GM18861 (cell line): ENCODE results near the gene ZNF423.

Experiments used
- ATAC-seq: cut with Tn5 transposase; IDR thresholded peaks from one replicate; pipeline ENCODE4 v1.9.1; 2021; ENCODE audit not compliant: unreplicated experiment

The ZNF423 gene

GRCh38 chr16:49617016-49617629 lies 238.8 kb downstream of the ZNF423 start:
- ATAC-seq, result no peak

- ATAC-seq, result no peak
These were observed 240.3 kb downstream of the ZNF423 start for GRCh38 chr16:49615576-49615975.

- no peak for ATAC-seq
These were observed 244.9 kb downstream of the ZNF423 start for GRCh38 chr16:49610983-49611382.

- no peak for ATAC-seq
These were observed 247.1 kb downstream of the ZNF423 start for GRCh38 chr16:49608779-49609178.

- no peak for ATAC-seq
These were observed 247.8 kb downstream of the ZNF423 start for GRCh38 chr16:49608098-49608497.

- ATAC-seq, result no peak
These were observed 250.2 kb downstream of the ZNF423 start for GRCh38 chr16:49605536-49606254.

- no peak for ATAC-seq
These were observed 251.3 kb downstream of the ZNF423 start for GRCh38 chr16:49604602-49605001.

GRCh38 chr16:49603956-49604355 lies 252.0 kb downstream of the ZNF423 start:
- no peak for ATAC-seq

GRCh38 chr16:49602976-49603310 lies 253.0 kb downstream of the ZNF423 start:
- no peak for ATAC-seq

GRCh38 chr16:49602201-49602975 lies 253.5 kb downstream of the ZNF423 start:
- no peak for ATAC-seq

- ATAC-seq, result no peak
These were observed 254.3 kb downstream of the ZNF423 start for GRCh38 chr16:49601576-49601975.

GRCh38 chr16:49600976-49601375 lies 254.9 kb downstream of the ZNF423 start:
- ATAC-seq, result no peak

GRCh38 chr16:49600536-49600935 lies 255.4 kb downstream of the ZNF423 start:
- ATAC-seq, result no peak

- no peak for ATAC-seq
These were observed 256.2 kb downstream of the ZNF423 start for GRCh38 chr16:49599704-49600103.

- ATAC-seq, result no peak
These were observed 256.6 kb downstream of the ZNF423 start for GRCh38 chr16:49599281-49599680.

GRCh38 chr16:49598383-49599170 lies 257.3 kb downstream of the ZNF423 start:
- no peak for ATAC-seq

- ATAC-seq, result no peak
These were observed 258.1 kb downstream of the ZNF423 start for GRCh38 chr16:49597796-49598195.

GRCh38 chr16:49596648-49597291 lies 259.1 kb downstream of the ZNF423 start:
- ATAC-seq, result no peak

- no peak for ATAC-seq
These were observed 259.8 kb downstream of the ZNF423 start for GRCh38 chr16:49596068-49596467.

GRCh38 chr16:49594685-49595498 lies 261.0 kb downstream of the ZNF423 start:
- no peak for ATAC-seq
